ENCODE data around the gene SCNN1B. TPM values are rescaled to one million over a fixed set of nuclear protein-coding genes. Genes with fewer than 3 reads are reported as not detected.
"Not testable (repeated sequence)": the region's sequence is repeated elsewhere in the genome, so short reads cannot be mapped to it uniquely, and the experiment has no call there.

SCNN1B gene
- total RNA-seq, 2 experiments from 2014 or later, result not detected

- H3K27me3 ChIP-seq (ENCODE audit: control insufficient read depth in 1 of 2, insufficient read depth in 2 of 2, low read length in 2 of 2), result peaks cover 17 to 23% of the 10 kb centered on the region in 2 experiments
- Mint-ChIP-seq H3K27ac (no peak overlapping the region), H3K36me3 (ENCODE audit: low read depth) (no peaks in the 10 kb centered on the region), H3K27me3 (peaks cover 66% of the 10 kb centered on the region), H3K4me3 (no peak overlapping the region), H3K9me3 (no peaks in the 10 kb centered on the region), H3K4me1 (ENCODE audit: low read depth) (no peaks in the 10 kb centered on the region)
- ChIA-PET CTCF (no interaction called here), POLR2A (no interaction called here)
- ATAC-seq (ENCODE audit: poor library complexity) (no peak), DNase-seq (no peak)
- intact Hi-C loops (cut with DNase I, micrococcal nuclease), result no loop called here
- H3K36me3 ChIP-seq (ENCODE audit: insufficient read depth, low read length), result no peaks in the 10 kb centered on the region
- H3K9me3 ChIP-seq (ENCODE audit: control insufficient read depth in 1 of 2, insufficient read depth in 1 of 2, low read length in 2 of 2), result peaks cover 0 to 14% of the 10 kb centered on the region in 2 experiments
- no peak for TF ChIP-seq CTCF (IDR thresholded peaks at IDR 0.05)
- no peak overlapping the region for H3K4me3 ChIP-seq (ENCODE audit: low read length)
- no peak overlapping the region for H3K27ac ChIP-seq (ENCODE audit: low read depth in 1 of 2, low read length in 2 of 2)
- H3K4me1 ChIP-seq (ENCODE audit: insufficient read depth, low read length), result no peaks in the 10 kb centered on the region
Observed at GRCh38 chr16:23298290-23298915, 3.7 kb upstream of the SCNN1B start.

- ATAC-seq (ENCODE audit: poor library complexity); CTCF ChIA-PET: not testable (repeated sequence)
Observed at GRCh38 chr16:23299815-23300214, 2.3 kb upstream of the SCNN1B start.

GRCh38 chr16:23301251-23302044, 654 bp upstream of the SCNN1B start:
- Histone ChIP-seq H3K4me1 (ENCODE audit: insufficient read depth, low read length) (no peaks in the 10 kb centered on the region), H3K36me3 (ENCODE audit: insufficient read depth, low read length) (no peaks in the 10 kb centered on the region), H3K9me3 (ENCODE audit: control insufficient read depth in 1 of 2, insufficient read depth in 1 of 2, low read length in 2 of 2) (peaks cover 0 to 9% of the 10 kb centered on the region in 2 experiments), H3K27me3 (ENCODE audit: control insufficient read depth in 1 of 2, insufficient read depth in 2 of 2, low read length in 2 of 2) (peaks cover 17 to 25% of the 10 kb centered on the region in 2 experiments), H3K27ac (ENCODE audit: low read depth in 1 of 2, low read length in 2 of 2) (no peak overlapping the region), H3K4me3 (ENCODE audit: low read length) (no peak overlapping the region)
- Mint-ChIP-seq H3K4me3 (no peak overlapping the region), H3K9me3 (no peaks in the 10 kb centered on the region), H3K27ac (no peak overlapping the region), H3K36me3 (ENCODE audit: low read depth) (no peaks in the 10 kb centered on the region), H3K27me3 (peaks cover 62% of the 10 kb centered on the region), H3K4me1 (ENCODE audit: low read depth) (no peaks in the 10 kb centered on the region)
- ATAC-seq (ENCODE audit: poor library complexity) (no peak), DNase-seq (no peak)
- no peak for TF ChIP-seq CTCF (IDR thresholded peaks at IDR 0.05)
- CTCF ChIA-PET, result no interaction called here
- intact Hi-C loops (cut with DNase I, micrococcal nuclease), result no loop called here
- POLR2A ChIA-PET, result no interaction called here

More at GRCh38 chr16:23299815-23300214, 2.3 kb upstream of the SCNN1B start:
- H3K4me3 Mint-ChIP-seq; H3K36me3 Mint-ChIP-seq (ENCODE audit: low read depth); DNase-seq; H3K27ac Mint-ChIP-seq; H3K9me3 Mint-ChIP-seq; H3K36me3 ChIP-seq (ENCODE audit: insufficient read depth, low read length); H3K27ac ChIP-seq (ENCODE audit: low read depth in 1 of 2, low read length in 2 of 2); H3K4me1 Mint-ChIP-seq (ENCODE audit: low read depth); H3K4me3 ChIP-seq (ENCODE audit: low read length); POLR2A ChIA-PET; H3K4me1 ChIP-seq (ENCODE audit: insufficient read depth, low read length); intact Hi-C loops (cut with DNase I, micrococcal nuclease): not testable (repeated sequence)
- Histone ChIP-seq H3K9me3 (ENCODE audit: control insufficient read depth in 1 of 2, insufficient read depth in 1 of 2, low read length in 2 of 2) (peaks cover 0 to 14% of the 10 kb centered on the region in 2 experiments), H3K27me3 (ENCODE audit: control insufficient read depth in 1 of 2, insufficient read depth in 2 of 2, low read length in 2 of 2) (peaks cover 17 to 25% of the 10 kb centered on the region in 2 experiments)
- peaks cover 72% of the 10 kb centered on the region for H3K27me3 Mint-ChIP-seq
